Keratinocyte (primary cell): ENCODE data around the gene WNT9A.

Source experiments
- CTCF ChIP-seq, 3 experiments: IDR thresholded peaks in 1 of 3; conservative IDR thresholded peaks in 1 of 3; optimal IDR thresholded peaks in 1 of 3; 2 replicates in 2 of 3; 3 replicates in 1 of 3; pipeline versions ENCODE3 to v1.5.1; 2011; ENCODE audit warnings: low read length in 3 of 3, mild to moderate bottlenecking in 3 of 3, moderate library complexity in 2 of 3, control low read depth in 1 of 3, inconsistent platforms in 1 of 3; ENCODE audit not compliant: insufficient read depth in 2 of 3; ENCODE audit errors: extremely low read depth in 1 of 3
- EZH2 ChIP-seq: IDR thresholded peaks from one replicate; pipeline ENCODE4 v1.6.1; 2012; ENCODE audit warnings: inconsistent platforms, mild to moderate bottlenecking, low read length, moderate library complexity

- TF ChIP-seq EZH2: no peak
- no peak for TF ChIP-seq CTCF (optimal IDR thresholded peaks at IDR 0.05 in 1 of 3, IDR thresholded peaks at IDR 0.05 in 1 of 3, conservative IDR thresholded peaks at IDR 0.05 in 1 of 3; ENCODE audit: extremely low read depth in 1 of 3, insufficient read depth in 2 of 3, low read length in 3 of 3)
These were observed 27.8 kb downstream of the WNT9A start for GRCh38 chr1:227919906-227920305.
